ENCODE results near the gene ITGA3. TPM values are rescaled to one million over a fixed set of nuclear protein-coding genes. Genes with fewer than 3 reads are reported as not detected.

ITGA3 gene
- total and polyA plus RNA-seq, 12 donors, result 12.5 to 44.2 (median 23.1) TPM

DNA sequence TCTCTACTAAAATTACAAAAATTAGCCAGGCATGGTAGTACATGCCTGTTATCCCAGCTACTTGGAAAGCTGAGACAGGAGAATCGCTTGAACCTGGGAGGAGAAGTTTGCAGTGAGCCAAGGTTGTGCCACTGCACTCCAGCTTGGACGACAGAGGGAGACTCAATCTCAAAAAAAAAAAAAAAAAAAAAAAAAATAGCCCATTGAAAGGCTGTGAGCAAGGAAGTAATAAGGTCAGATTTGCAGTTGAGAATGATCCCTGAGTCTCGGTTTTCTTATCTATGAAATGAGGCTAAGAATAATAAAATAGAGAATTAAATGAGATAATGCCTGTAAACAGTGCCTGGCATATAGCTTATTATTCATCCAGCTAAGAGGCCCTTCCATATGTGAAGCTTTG, 37.9 kb downstream of the ITGA3 start:
- intact Hi-C loops (cut with DNase I), result loop anchor here in 9 of 10 donors (1.0 to 10.0 kb wide), 6 partner anchors 37 to 203 kb away; partner anchors contain the start of gene ITGA3 (in 2 of the 9)
- Histone ChIP-seq H3K27me3 (no peaks in the 10 kb centered on the region), H3K27ac (peak overlapping the region in 4 of 10 donors; percentile 89 to 93 (median 92)), H3K9me3 (no peaks in the 10 kb centered on the region), H3K36me3 (peaks cover 0 to 35% (median 12%) of the 10 kb centered on the region in 9 donors), H3K4me1 (peaks cover 8 to 41% (median 34%) of the 10 kb centered on the region in 9 donors), H3K4me3 (no peak overlapping the region)
- DNase-seq (no peak), ATAC-seq (no peak)
- 34 to 39% methylated on average over 3 of the region's 3 CpGs for WGBS, 2 donors
- TF ChIP-seq, protein P1, sequence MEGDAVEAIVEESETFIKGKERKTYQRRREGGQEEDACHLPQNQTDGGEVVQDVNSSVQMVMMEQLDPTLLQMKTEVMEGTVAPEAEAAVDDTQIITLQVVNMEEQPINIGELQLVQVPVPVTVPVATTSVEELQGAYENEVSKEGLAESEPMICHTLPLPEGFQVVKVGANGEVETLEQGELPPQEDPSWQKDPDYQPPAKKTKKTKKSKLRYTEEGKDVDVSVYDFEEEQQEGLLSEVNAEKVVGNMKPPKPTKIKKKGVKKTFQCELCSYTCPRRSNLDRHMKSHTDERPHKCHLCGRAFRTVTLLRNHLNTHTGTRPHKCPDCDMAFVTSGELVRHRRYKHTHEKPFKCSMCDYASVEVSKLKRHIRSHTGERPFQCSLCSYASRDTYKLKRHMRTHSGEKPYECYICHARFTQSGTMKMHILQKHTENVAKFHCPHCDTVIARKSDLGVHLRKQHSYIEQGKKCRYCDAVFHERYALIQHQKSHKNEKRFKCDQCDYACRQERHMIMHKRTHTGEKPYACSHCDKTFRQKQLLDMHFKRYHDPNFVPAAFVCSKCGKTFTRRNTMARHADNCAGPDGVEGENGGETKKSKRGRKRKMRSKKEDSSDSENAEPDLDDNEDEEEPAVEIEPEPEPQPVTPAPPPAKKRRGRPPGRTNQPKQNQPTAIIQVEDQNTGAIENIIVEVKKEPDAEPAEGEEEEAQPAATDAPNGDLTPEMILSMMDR (IDR thresholded peaks at IDR 0.05), result no peak

DNA sequence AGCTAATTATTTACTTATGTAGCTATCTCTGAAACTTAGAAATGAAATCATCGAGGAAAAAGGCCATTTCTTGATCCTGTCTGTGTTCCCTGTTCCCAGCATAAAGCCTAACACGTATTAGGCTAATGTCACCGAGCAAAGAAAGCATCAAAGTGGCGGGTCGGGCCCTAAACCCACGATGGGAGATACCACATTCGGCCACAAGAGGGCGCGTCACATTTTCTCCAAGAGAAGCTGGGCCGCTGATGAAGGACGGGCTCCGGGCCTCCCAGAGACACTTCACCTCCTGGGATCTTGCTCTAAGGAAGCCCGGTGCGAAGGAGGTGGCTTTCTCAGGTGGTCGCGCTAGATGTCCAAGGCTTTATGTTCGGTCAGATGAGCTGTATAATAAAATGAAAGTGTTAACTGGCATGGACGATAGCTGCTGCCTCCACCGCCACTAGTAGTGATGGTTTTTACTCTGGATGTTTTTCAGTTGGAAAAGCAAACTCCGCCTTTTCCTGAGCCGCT, 38.4 kb downstream of the ITGA3 start:
- Histone ChIP-seq H3K4me1 (peaks cover 8 to 46% (median 39%) of the 10 kb centered on the region in 9 donors), H3K4me3 (peak overlapping the region; percentile 48 to 97 (median 90)), H3K27me3 (no peaks in the 10 kb centered on the region), H3K36me3 (peaks cover 0 to 35% (median 17%) of the 10 kb centered on the region in 9 donors), H3K9me3 (no peaks in the 10 kb centered on the region), H3K27ac (peak overlapping the region; percentile 24 to 96 (median 92))
- 0% methylated on average over 21 of the region's 21 CpGs for WGBS, 2 donors
- ATAC-seq (peak; percentile 58 to 91 (median 78)), DNase-seq (peak; percentile 92 to 93)
- intact Hi-C loops (cut with DNase I), result loop anchor here in 9 of 10 donors (1.0 to 10.0 kb wide), 6 partner anchors 37 to 203 kb away; partner anchors contain the start of gene ITGA3 (in 2 of the 9)
- TF ChIP-seq, protein P1 (IDR thresholded peaks at IDR 0.05), result peak; percentile 91 to 98 (median 95)

DNA sequence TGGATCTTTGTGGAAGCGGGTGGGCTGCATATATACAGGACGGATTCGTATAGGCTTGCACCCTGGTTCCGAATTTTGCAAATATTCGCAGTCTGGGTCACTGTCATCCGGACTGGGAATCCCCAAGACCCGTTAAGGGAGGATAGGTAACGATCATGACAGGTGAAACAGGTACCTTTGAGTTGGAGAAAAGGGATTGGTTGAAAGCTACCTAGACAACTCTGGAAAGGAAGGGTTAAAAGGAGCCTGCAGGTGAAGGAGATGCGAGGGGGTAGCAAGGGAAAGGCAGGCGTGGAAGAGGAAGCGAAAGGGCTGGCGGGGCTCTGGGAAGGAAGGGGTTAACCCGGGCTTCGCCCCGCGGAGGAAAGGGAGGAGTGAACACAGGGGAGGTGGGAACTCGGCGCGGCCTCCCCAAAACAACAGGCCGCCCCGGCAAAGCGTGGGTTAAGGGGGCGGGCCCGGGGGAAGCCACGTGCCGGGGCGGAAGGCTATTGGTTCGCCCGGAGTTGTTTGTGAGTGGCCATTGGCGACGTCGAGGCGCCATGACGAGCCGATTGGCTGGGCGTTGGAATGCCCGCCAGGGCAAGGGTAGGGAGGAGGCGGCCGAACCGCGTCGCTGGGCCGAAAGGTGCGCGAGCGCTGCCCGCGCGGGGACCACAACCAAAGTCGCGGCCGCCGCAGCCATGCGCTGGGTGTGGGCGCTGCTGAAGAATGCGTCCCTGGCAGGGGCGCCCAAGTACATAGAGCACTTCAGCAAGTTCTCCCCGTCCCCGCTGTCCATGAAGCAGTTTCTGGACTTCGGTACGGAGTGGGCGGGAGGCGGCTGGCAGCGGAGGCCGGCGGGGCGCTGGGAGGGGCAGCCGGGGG, 39.1 kb downstream of the ITGA3 start, which contains the start of gene PDK2:
PDK2 (plus strand) TSS at position 599 of the 867 bp plus-strand sequence; CDS start at position 684, 85 bp downstream.
- no peaks in the 10 kb centered on the region for H3K27me3 ChIP-seq
- ATAC-seq (peak; percentile 92 to 98 (median 96)), DNase-seq (peak; percentile 96)
- TF ChIP-seq, protein P1 (IDR thresholded peaks at IDR 0.05), result peak in 1 of 9 donors; percentile 9
- peak within 1 kb of the TSS; percentile 63 to 97 (median 93) for H3K4me3 ChIP-seq
- peaks cover 0 to 35% (median 19%) of the 10 kb centered on the region in 9 donors for H3K36me3 ChIP-seq
- intact Hi-C loops (cut with DNase I), result loop anchor here in 9 of 10 donors (1.0 to 10.0 kb wide), 8 partner anchors 38 to 202 kb away; partner anchors contain the start of genes ITGA3 (in 2 of the 9) and PPP1R9B (in 2 of the 9)
- H3K27ac ChIP-seq, result peak within 1 kb of the TSS; percentile 66 to 96 (median 92)
- no peaks in the 10 kb centered on the region for H3K9me3 ChIP-seq
- peaks cover 10 to 53% (median 43%) of the 10 kb centered on the region in 9 donors for H3K4me1 ChIP-seq
- 0 to 1% methylated on average over 68 of the region's 68 CpGs for WGBS, 2 donors

DNA sequence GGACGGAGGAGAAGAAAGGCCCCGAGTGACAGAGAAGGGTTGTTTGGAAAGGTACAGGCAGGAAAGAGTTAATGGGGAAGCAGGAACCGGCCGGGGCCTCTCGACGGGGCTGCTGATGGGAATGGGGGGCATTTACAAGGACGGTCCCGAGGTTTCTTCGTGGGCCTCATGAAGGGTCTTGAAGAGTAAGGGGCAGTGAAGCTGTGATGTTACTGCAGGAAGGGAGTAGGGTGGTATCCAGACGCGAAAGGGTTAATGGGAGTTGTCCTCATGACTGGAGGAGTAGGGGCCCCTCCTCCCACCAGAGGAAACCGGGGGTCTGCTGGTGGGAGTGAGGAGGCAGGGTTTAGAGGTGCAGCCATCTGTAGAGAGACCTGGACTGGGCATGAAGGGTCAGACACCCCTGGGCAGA, 39.7 kb downstream of the ITGA3 start:
- TF ChIP-seq, protein P1 (IDR thresholded peaks at IDR 0.05), result no peak
- Histone ChIP-seq H3K36me3 (peaks cover 0 to 38% (median 25%) of the 10 kb centered on the region in 9 donors), H3K27ac (peak overlapping the region; percentile 66 to 96 (median 92)), H3K4me1 (peaks cover 13 to 60% (median 48%) of the 10 kb centered on the region in 9 donors), H3K4me3 (peak overlapping the region; percentile 63 to 97 (median 93)), H3K27me3 (no peaks in the 10 kb centered on the region), H3K9me3 (no peaks in the 10 kb centered on the region)
- ATAC-seq, result peak in 3 of 8 donors; percentile 0 to 28 (median 2)
- intact Hi-C loops (cut with DNase I), result loop anchor here in 6 of 10 donors (1.0 to 10.0 kb wide), 5 partner anchors 55 to 201 kb away; partner anchors contain the start of gene PPP1R9B (in 2 of the 6)
- no peak for DNase-seq
- 0 to 1% methylated on average over 12 of the region's 12 CpGs for WGBS, 2 donors

All from heart right ventricle (tissue), 16 donors.